Ascending aorta (tissue), 2 donors: ENCODE data around the gene CRISPLD2. TPM values are rescaled to one million over a fixed set of nuclear protein-coding genes. Genes with fewer than 3 reads are reported as not detected.
A peak's percentile ranks its signal among the peaks of the same experiment; 100 is the strongest.

Experiments
- DNase-seq, 2 donors: peaks; one replicate each; pipeline ENCODE4 v3.0.0-alpha.2; 2019; ENCODE audit warnings: low spot score in 2 of 2
- H3K27ac ChIP-seq, 2 donors: fragments of 200-600 bp; sonication (generic); one replicate each; pipeline ENCODE4 v1.5.1; 2016 to 2017; ENCODE audit warnings: mild to moderate bottlenecking in 1 of 2
- H3K27me3 ChIP-seq: fragments of 200-600 bp; sonication (generic); one replicate; pipeline ENCODE4 v1.5.1; 2017
- H3K36me3 ChIP-seq, 2 donors: fragments of 200-600 bp; sonication (generic); one replicate each; pipeline ENCODE4 v1.5.1; 2016
- H3K4me1 ChIP-seq, 2 donors: fragments of 200-600 bp; sonication (generic); one replicate each; pipeline ENCODE4 v1.5.1; 2016 to 2017; ENCODE audit warnings: mild to moderate bottlenecking in 1 of 2
- H3K4me3 ChIP-seq, 2 donors: fragments of 200-600 bp; sonication (generic); one replicate each; pipeline ENCODE4 v1.5.1; 2016 to 2017; ENCODE audit warnings: mild to moderate bottlenecking in 1 of 2
- H3K9me3 ChIP-seq, 2 donors: fragments of 200-600 bp; sonication (generic); one replicate each; pipeline ENCODE4 v1.5.1; 2016
- intact Hi-C: fragments of 100-400 bp; cut with DNase I; formaldehyde crosslinking; loops from one replicate; pipeline ENCODE4 v1.15.1; 2023
- total RNA-seq: library from RNA; depleted of rRNA; stranded (reverse); fragments of >200 nt; gene quantifications from one replicate; pipeline ENCODE4 v1.1.0, GENCODE V29; 2016
- TF ChIP-seq, protein P1 (sequence below), 3 experiments: fragments of 200-600 bp in 2 of 3; fragments of 450-650 bp in 1 of 3; sonication (generic) in 2 of 3; IDR thresholded peaks; one replicate each; pipeline ENCODE4 v1.5.1; 2016 to 2019; ENCODE audit warnings: antibody characterized with exemption in 3 of 3, mild to moderate bottlenecking in 1 of 3, moderate library complexity in 1 of 3

The CRISPLD2 gene
- total RNA-seq, 1 donor from 2014 or later, result 204 TPM

DNA sequence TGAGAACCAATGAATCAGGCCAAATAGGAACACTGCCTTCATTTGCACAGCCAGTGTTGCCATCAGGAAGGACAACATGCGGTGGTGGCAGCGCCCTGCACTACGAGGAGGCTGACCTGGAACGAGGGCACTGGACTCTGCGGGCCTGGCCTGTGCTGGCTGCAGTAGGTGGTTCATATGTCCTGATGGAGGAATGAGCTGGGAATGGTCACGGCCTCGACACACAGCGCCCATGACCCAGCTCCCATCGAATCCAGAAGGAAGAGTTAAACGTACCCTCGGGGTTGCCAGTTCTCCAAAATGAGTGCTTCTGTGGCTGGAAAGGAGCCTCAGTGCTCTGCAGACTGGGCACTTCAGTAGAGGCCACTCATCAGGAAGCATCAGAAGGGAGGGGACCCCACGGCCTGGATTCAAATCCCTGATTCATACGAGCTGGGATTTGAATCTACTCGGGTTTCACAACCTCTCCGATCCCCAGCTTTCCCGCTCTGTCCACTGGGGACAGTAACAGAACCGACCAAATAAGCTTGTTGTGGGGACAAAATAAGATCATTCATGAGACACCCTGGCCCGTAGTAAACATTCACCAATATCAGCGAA lies 106.1 kb downstream of the CRISPLD2 start:
- Histone ChIP-seq H3K4me3 (no peak overlapping the region), H3K36me3 (no peaks in the 10 kb centered on the region), H3K4me1 (peaks cover 11 to 15% of the 10 kb centered on the region in 2 donors), H3K9me3 (no peaks in the 10 kb centered on the region), H3K27me3 (no peaks in the 10 kb centered on the region), H3K27ac (no peak overlapping the region)
- TF ChIP-seq, protein P1, sequence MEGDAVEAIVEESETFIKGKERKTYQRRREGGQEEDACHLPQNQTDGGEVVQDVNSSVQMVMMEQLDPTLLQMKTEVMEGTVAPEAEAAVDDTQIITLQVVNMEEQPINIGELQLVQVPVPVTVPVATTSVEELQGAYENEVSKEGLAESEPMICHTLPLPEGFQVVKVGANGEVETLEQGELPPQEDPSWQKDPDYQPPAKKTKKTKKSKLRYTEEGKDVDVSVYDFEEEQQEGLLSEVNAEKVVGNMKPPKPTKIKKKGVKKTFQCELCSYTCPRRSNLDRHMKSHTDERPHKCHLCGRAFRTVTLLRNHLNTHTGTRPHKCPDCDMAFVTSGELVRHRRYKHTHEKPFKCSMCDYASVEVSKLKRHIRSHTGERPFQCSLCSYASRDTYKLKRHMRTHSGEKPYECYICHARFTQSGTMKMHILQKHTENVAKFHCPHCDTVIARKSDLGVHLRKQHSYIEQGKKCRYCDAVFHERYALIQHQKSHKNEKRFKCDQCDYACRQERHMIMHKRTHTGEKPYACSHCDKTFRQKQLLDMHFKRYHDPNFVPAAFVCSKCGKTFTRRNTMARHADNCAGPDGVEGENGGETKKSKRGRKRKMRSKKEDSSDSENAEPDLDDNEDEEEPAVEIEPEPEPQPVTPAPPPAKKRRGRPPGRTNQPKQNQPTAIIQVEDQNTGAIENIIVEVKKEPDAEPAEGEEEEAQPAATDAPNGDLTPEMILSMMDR (IDR thresholded peaks at IDR 0.05), result no peak
- DNase-seq, result no peak
- intact Hi-C loops, result loop anchor here (1.0 to 2.0 kb wide), 2 partner anchors 27 to 44 kb away; no protein-coding TSS in a partner anchor

DNA sequence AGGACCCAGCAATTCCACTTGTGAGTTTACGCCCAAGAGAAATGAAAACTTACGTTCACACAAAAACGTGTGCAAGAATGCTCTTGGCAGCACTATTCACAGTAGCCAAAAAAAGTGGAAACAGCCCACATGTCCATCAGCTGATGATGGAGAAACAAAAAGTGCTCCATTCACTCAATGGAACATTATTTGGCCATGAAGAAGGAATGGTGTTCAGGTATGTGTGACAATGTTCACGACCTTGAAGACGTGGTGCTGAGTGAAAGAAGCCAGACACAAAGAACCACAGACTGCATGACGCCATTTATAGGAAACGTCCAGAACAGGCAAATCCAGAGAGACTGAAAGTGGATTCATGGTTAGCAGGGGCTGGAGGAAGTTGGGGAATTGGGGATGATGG lies 106.7 kb downstream of the CRISPLD2 start:
- no peak for DNase-seq
- H3K4me1 ChIP-seq, result peaks cover 11 to 15% of the 10 kb centered on the region in 2 donors
- no peak overlapping the region for H3K4me3 ChIP-seq
- intact Hi-C loops, result no loop called here
- H3K36me3 ChIP-seq, result no peaks in the 10 kb centered on the region
- H3K9me3 ChIP-seq, result no peaks in the 10 kb centered on the region
- H3K27me3 ChIP-seq, result no peaks in the 10 kb centered on the region
- H3K27ac ChIP-seq, result no peak overlapping the region
- TF ChIP-seq, protein P1 (IDR thresholded peaks at IDR 0.05), result no peak

DNA sequence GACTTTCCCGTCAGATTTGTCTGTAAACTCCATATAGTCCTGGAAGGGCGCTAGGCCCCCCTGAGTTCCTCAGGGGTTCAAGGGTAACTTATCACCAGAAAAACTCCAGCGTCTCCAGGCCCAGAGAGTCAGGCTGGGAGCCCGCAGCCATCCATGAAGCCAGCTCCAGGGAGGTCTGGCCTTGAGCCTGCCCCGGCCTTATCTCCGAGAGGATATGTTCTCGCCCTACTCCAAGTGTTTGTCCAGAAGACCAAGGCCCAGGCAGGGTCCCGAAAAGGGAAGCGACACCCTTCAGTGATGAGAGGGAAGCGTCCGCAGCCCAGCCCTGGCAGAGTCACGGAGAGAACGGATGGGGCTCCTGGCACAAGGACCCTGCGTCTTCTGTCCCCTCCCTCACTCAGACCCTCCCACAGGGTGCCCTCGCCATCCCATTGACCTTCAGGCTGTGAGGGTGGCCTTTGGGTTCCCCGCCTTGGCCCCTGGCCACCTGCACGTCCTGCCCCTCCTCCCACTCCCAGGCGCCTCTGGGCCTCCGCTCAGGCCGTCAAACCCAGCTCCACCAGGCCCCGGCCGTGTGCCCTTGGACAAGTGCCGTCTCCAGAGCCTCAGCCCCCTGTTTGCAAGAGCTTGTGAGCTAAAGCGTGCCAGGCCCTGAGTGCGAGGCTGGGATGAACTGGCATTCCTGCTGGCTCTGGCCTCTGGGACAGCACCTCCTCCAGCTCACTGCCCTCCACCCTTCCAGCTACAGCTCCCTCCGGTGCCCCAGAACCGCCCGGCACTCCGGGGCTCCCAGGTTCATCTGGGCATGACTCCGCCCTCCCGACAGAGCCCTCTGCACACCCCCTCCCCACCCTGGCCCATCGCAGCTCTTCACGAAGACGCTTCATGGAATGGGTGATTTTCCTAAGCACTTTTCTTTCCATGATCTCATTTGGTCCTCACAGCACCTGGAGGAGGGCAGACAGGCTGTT lies 108.1 kb downstream of the CRISPLD2 start:
- H3K9me3 ChIP-seq, result no peaks in the 10 kb centered on the region
- intact Hi-C loops, result no loop called here
- H3K27me3 ChIP-seq, result no peaks in the 10 kb centered on the region
- H3K27ac ChIP-seq, result peak overlapping the region; percentile 48 to 65
- peak overlapping the region in 1 of 2 donors; percentile 17 for H3K4me3 ChIP-seq
- no peak for DNase-seq
- H3K36me3 ChIP-seq, result no peaks in the 10 kb centered on the region
- H3K4me1 ChIP-seq, result peaks cover 11% of the 10 kb centered on the region in 2 donors
- TF ChIP-seq, protein P1 (IDR thresholded peaks at IDR 0.05), result no peak

DNA sequence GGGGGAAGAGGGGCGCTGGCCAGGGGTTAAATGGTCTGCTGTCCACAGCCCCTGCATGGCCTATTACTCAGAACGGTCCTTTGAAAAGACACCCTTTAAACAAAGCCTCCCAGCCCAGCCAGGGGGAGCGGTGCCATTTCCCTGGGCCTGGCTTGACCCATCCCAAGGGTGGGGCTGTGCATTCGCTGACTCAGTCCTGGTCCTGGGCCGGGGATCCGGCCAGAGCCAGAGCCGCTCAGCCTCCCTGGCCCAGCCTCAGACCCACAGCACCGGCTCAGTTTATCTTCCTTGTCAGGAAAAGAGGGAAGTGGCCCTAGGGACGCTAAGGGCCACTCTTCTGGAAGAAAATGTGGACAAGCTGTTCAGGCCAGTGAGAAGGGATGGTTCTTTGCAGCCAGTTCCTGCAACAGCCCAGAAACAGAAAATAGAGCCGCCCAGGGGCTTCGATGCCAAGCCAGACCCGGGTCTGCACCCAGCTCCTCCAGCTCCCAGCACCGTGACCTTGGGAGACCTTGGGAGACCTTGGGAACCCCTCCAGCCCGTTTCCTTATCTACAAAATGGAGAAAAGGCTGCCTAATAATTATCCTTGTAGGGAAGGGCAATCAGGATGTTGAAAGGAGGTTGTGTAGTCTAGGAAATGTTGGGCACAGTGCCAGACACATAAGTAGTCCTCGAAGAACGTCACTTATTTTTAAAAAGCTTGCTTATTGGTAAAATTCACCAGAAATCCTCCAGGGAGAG lies 109.1 kb downstream of the CRISPLD2 start:
- no peaks in the 10 kb centered on the region for H3K27me3 ChIP-seq
- H3K4me3 ChIP-seq, result peak overlapping the region in 1 of 2 donors; percentile 17
- H3K9me3 ChIP-seq, result no peaks in the 10 kb centered on the region
- H3K4me1 ChIP-seq, result peaks cover 11 to 17% of the 10 kb centered on the region in 2 donors
- intact Hi-C loops, result no loop called here
- H3K36me3 ChIP-seq, result no peaks in the 10 kb centered on the region
- DNase-seq, result peak; percentile 48 to 88
- H3K27ac ChIP-seq, result peak overlapping the region in 1 of 2 donors; percentile 65
- TF ChIP-seq, protein P1 (IDR thresholded peaks at IDR 0.05), result peak in 1 of 3 experiments; percentile 5
